ENCODE measurements around the gene RFC1.

RFC1 gene

GRCh38 chr4:39323821-39324220, 42.3 kb downstream of the RFC1 start:
- TF ChIP-seq, protein P1, sequence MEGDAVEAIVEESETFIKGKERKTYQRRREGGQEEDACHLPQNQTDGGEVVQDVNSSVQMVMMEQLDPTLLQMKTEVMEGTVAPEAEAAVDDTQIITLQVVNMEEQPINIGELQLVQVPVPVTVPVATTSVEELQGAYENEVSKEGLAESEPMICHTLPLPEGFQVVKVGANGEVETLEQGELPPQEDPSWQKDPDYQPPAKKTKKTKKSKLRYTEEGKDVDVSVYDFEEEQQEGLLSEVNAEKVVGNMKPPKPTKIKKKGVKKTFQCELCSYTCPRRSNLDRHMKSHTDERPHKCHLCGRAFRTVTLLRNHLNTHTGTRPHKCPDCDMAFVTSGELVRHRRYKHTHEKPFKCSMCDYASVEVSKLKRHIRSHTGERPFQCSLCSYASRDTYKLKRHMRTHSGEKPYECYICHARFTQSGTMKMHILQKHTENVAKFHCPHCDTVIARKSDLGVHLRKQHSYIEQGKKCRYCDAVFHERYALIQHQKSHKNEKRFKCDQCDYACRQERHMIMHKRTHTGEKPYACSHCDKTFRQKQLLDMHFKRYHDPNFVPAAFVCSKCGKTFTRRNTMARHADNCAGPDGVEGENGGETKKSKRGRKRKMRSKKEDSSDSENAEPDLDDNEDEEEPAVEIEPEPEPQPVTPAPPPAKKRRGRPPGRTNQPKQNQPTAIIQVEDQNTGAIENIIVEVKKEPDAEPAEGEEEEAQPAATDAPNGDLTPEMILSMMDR (IDR thresholded peaks at IDR 0.05; ENCODE audit: insufficient read depth, low read depth, low read length, missing control alignments): no peak
- DNase-seq (ENCODE audit: low read depth): no peak
- no peak overlapping the region for H3K4me3 ChIP-seq (ENCODE audit: low read length)

DNA sequence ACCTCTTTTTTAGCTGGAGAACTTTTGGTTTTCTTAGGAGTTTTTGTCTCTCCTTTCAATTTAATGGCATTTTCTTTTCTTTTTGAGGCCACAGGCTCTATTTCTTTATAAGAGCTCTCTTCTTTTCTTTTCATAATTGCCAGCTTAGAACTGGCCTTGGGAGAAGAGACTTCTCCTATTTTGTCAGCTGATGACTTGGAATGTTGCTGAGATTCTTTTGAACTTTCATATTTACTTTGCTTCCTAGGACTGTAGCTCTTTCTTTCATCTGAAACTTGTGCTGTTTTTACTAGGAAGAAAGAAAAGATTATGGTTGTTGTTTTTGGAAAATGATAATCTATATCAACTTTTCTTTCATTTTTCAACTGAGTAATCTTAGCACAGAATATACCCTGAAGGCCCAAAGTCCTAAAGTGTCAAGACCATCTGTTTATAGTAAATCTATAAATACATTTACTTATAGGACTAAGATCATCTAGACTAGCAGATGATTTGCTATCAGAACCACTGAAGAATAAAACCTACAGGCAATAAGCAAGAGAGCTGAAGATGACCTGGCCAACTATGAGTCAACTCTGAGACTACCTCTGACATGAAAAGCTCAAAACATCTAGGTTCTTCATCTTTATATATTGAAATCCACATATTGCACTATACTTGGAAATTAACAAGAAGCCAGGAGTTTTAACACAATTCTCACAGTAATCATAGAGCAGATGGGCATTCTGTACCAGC, 45.6 kb downstream of the RFC1 start:
- H3K4me3 ChIP-seq (ENCODE audit: low read length): no peak overlapping the region
- TF ChIP-seq, protein P1 (IDR thresholded peaks at IDR 0.05; ENCODE audit: insufficient read depth, low read depth, low read length, missing control alignments): no peak
- peak; percentile 43 for DNase-seq (ENCODE audit: low read depth)

- DNase-seq (ENCODE audit: low read depth): peak; percentile 92
- H3K4me3 ChIP-seq (ENCODE audit: low read length): no peak overlapping the region
- TF ChIP-seq, protein P1 (IDR thresholded peaks at IDR 0.05; ENCODE audit: insufficient read depth, low read depth, low read length, missing control alignments): no peak
These were observed 46.5 kb downstream of the RFC1 start for GRCh38 chr4:39319676-39320075.

- TF ChIP-seq, protein P1 (IDR thresholded peaks at IDR 0.05; ENCODE audit: insufficient read depth, low read depth, low read length, missing control alignments): no peak
- H3K4me3 ChIP-seq (ENCODE audit: low read length): no peak overlapping the region
- no peak for DNase-seq (ENCODE audit: low read depth)
These were observed 53.3 kb downstream of the RFC1 start for GRCh38 chr4:39312816-39313215.

DNA sequence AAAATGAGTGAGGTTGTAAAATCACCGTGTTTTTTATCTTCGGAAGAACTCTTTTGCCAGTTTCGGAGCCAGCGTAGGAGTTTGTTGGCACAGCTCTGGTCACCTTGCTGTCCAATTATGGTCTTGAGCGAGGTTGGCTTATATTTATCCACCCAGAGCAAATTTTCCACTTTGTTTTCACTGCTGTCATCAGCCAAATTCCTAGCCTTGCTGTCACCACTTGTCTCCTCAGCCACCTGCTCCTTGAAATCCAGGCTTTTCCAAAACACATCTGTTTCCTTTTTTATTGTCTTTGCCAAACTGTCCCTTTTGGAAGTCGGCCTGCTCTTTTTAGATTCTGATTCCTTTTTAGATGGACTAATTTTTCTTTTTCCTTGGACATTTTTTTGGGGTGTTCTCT, 57.6 kb downstream of the RFC1 start:
- DNase-seq (ENCODE audit: low read depth): no peak
- no peak overlapping the region for H3K4me3 ChIP-seq (ENCODE audit: low read length)
- TF ChIP-seq, protein P1 (IDR thresholded peaks at IDR 0.05; ENCODE audit: insufficient read depth, low read depth, low read length, missing control alignments): no peak

DNA sequence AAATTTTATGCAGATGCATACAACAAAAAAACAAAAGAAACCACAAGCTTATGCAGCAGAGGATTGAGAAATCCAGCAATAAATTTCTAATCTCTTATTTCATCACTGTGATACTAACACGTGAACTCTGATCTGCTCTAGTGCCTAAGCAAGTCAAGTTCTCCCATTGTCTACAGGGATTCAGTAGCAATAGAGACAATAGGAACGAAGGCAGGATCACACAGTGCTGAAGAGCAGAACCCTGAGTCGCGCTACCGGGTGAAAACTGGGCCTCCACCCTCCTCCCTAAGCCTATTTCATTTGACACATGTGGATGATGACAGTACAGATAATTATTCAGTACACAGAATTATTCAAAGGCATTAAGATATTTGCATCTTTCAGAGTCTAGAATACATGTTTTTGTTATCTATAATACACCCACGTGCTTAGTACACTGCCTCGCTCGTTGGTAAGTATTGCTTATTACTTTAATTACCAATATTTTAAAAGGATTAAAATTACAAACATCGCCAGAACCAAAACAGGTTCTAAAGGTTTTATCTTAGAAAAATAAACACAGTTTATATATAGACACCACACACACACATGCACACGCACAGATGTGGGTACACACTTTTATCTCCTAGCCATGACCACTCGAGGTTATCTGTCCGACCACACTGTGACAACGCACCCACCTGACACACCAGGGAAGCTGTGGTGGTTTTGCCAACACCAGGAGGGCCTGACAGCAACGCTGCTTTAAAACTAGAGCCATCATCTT, 60.1 kb downstream of the RFC1 start:
- peak; percentile 17 for DNase-seq (ENCODE audit: low read depth)
- no peak overlapping the region for H3K4me3 ChIP-seq (ENCODE audit: low read length)
- TF ChIP-seq, protein P1 (IDR thresholded peaks at IDR 0.05; ENCODE audit: insufficient read depth, low read depth, low read length, missing control alignments): no peak

All from epithelial cell of esophagus (primary cell).